ENCODE results near the gene MTSS2. TPM values are rescaled to one million over a fixed set of nuclear protein-coding genes. Genes with fewer than 3 reads are reported as not detected.

Gene MTSS2
- total RNA-seq, 1 donor from 2014 or later = 92.2 TPM

- Mint-ChIP-seq H3K27ac (no peak overlapping the region), H3K9me3 (no peaks in the 10 kb centered on the region), H3K4me3 (no peak overlapping the region), H3K27me3 (no peaks in the 10 kb centered on the region), H3K4me1 (ENCODE audit: unreplicated experiment) (no peaks in the 10 kb centered on the region), H3K36me3 (no peaks in the 10 kb centered on the region)
- DNase-seq (ENCODE audit: extremely low spot score, unreplicated experiment) = no peak
- TF ChIP-seq, protein P1, sequence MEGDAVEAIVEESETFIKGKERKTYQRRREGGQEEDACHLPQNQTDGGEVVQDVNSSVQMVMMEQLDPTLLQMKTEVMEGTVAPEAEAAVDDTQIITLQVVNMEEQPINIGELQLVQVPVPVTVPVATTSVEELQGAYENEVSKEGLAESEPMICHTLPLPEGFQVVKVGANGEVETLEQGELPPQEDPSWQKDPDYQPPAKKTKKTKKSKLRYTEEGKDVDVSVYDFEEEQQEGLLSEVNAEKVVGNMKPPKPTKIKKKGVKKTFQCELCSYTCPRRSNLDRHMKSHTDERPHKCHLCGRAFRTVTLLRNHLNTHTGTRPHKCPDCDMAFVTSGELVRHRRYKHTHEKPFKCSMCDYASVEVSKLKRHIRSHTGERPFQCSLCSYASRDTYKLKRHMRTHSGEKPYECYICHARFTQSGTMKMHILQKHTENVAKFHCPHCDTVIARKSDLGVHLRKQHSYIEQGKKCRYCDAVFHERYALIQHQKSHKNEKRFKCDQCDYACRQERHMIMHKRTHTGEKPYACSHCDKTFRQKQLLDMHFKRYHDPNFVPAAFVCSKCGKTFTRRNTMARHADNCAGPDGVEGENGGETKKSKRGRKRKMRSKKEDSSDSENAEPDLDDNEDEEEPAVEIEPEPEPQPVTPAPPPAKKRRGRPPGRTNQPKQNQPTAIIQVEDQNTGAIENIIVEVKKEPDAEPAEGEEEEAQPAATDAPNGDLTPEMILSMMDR (conservative IDR thresholded peaks at IDR 0.05) = no peak
Observed at GRCh38 chr16:70659546-70659945, 26.3 kb downstream of the MTSS2 start.

GRCh38 chr16:70658921-70659320, 26.9 kb downstream of the MTSS2 start:
- peaks cover 1% of the 10 kb centered on the region for H3K4me1 Mint-ChIP-seq (ENCODE audit: unreplicated experiment)
- TF ChIP-seq, protein P1 (conservative IDR thresholded peaks at IDR 0.05) = no peak

DNA sequence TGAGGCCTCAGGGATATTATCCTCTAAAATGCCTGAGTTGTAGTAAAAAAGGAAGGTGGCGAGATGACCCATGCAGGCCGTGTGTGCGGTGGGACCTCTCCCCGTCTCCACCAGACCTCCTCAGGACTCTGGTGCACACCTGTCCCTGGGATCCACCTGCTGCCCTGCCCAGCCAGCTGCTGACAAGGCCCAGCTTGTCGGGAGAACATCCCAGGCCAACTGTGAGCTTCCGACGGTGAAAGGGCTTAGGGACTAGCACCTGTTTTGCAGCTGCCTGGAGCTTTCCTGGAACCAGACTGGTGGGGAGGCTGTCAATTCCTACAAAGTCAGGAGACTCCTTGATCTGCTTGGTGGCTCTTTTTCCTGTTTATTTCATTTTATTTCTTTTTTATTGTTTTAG, 27.9 kb downstream of the MTSS2 start:
- no peak overlapping the region for H3K27ac Mint-ChIP-seq
- DNase-seq (ENCODE audit: extremely low spot score, unreplicated experiment) = no peak
- H3K4me3 Mint-ChIP-seq = no peak overlapping the region
- H3K9me3 Mint-ChIP-seq = no peaks in the 10 kb centered on the region
- H3K4me1 Mint-ChIP-seq (ENCODE audit: unreplicated experiment) = peaks cover 6% of the 10 kb centered on the region
- H3K27me3 Mint-ChIP-seq = no peaks in the 10 kb centered on the region
- TF ChIP-seq, protein P1 (conservative IDR thresholded peaks at IDR 0.05) = no peak
- no peaks in the 10 kb centered on the region for H3K36me3 Mint-ChIP-seq

More at GRCh38 chr16:70658921-70659320, 26.9 kb downstream of the MTSS2 start:
- Mint-ChIP-seq H3K27ac (no peak overlapping the region), H3K4me3 (no peak overlapping the region), H3K27me3 (no peaks in the 10 kb centered on the region), H3K9me3 (no peaks in the 10 kb centered on the region), H3K36me3 (no peaks in the 10 kb centered on the region)
- no peak for DNase-seq (ENCODE audit: extremely low spot score, unreplicated experiment)

- Mint-ChIP-seq H3K9me3 (no peaks in the 10 kb centered on the region), H3K27me3 (no peaks in the 10 kb centered on the region), H3K4me3 (no peak overlapping the region), H3K27ac (no peak overlapping the region), H3K4me1 (ENCODE audit: unreplicated experiment) (peaks cover 6% of the 10 kb centered on the region), H3K36me3 (no peaks in the 10 kb centered on the region)
- TF ChIP-seq, protein P1 (conservative IDR thresholded peaks at IDR 0.05) = no peak
- no peak for DNase-seq (ENCODE audit: extremely low spot score, unreplicated experiment)
Observed at GRCh38 chr16:70656712-70657263, 29.1 kb downstream of the MTSS2 start.

- TF ChIP-seq, protein P1 (conservative IDR thresholded peaks at IDR 0.05) = no peak
- Mint-ChIP-seq H3K9me3 (no peaks in the 10 kb centered on the region), H3K36me3 (no peaks in the 10 kb centered on the region), H3K27me3 (no peaks in the 10 kb centered on the region), H3K4me1 (ENCODE audit: unreplicated experiment) (peaks cover 6% of the 10 kb centered on the region), H3K27ac (no peak overlapping the region), H3K4me3 (no peak overlapping the region)
- DNase-seq (ENCODE audit: extremely low spot score, unreplicated experiment) = no peak
Observed at GRCh38 chr16:70656065-70656711, 29.7 kb downstream of the MTSS2 start.
